ENCODE results near the gene ITGA1.
A peak's percentile ranks its signal among the peaks of the same experiment; 100 is the strongest.

The ITGA1 gene

GRCh38 chr5:53002491-53002890 is 214.8 kb downstream of the ITGA1 start:
- POLR2A ChIA-PET = no interaction called here
- no peaks in the 10 kb centered on the region for H3K9me3 ChIP-seq (ENCODE audit: control insufficient read depth, insufficient read depth, low read depth, low read length)

GRCh38 chr5:53003144-53003543 is 215.4 kb downstream of the ITGA1 start:
- no peaks in the 10 kb centered on the region for H3K36me3 ChIP-seq (ENCODE audit: control insufficient read depth in 2 of 2, insufficient read depth in 1 of 2, low read length in 2 of 2)
- no peak overlapping the region for H3K27ac ChIP-seq (ENCODE audit: extremely low read depth, low read depth, low read length)
- CTCF ChIA-PET = interaction anchor here (0.7 kb wide), 1 partner anchor 29 kb away, joined by 3 read pairs; no protein-coding TSS in a partner anchor
- no peaks in the 10 kb centered on the region for H3K9me3 ChIP-seq (ENCODE audit: control insufficient read depth, insufficient read depth, low read depth, low read length)
- TF ChIP-seq ZNF830 (tag by site-specific recombination; IDR thresholded peaks at IDR 0.05; ENCODE audit: low read depth) (no peak), ZNF132 (tag by site-specific recombination; IDR thresholded peaks at IDR 0.05; ENCODE audit: borderline replicate concordance) (no peak), ZBTB17 (tag by site-specific recombination; IDR thresholded peaks at IDR 0.05) (no peak), GLI4 (tag by site-specific recombination; IDR thresholded peaks at IDR 0.05) (no peak)
- H3K4me1 ChIP-seq (ENCODE audit: control insufficient read depth, insufficient read depth, low read length) = peaks cover 11% of the 10 kb centered on the region
- no peak overlapping the region for H3K4me3 ChIP-seq (ENCODE audit: low read depth, low read length)
- POLR2A ChIA-PET = no interaction called here

More at GRCh38 chr5:53002491-53002890, 214.8 kb downstream of the ITGA1 start:
- TF ChIP-seq ZNF645 (tag by site-specific recombination; IDR thresholded peaks at IDR 0.05) = no peak
- peak; percentile 35; the same call in 1 of the 2 replicates for TF ChIP-seq PRDM10 (tag by site-specific recombination; IDR thresholded peaks at IDR 0.05)
- Histone ChIP-seq H3K4me3 (ENCODE audit: low read depth, low read length) (no peak overlapping the region), H3K4me1 (ENCODE audit: control insufficient read depth, insufficient read depth, low read length) (peaks cover 6% of the 10 kb centered on the region), H3K36me3 (ENCODE audit: control insufficient read depth in 2 of 2, insufficient read depth in 1 of 2, low read length in 2 of 2) (no peaks in the 10 kb centered on the region), H3K27ac (ENCODE audit: extremely low read depth, low read depth, low read length) (no peak overlapping the region)
- CTCF ChIA-PET = interaction anchor here (0.7 kb wide), 1 partner anchor 30 kb away, joined by 3 read pairs; no protein-coding TSS in a partner anchor

- no peak overlapping the region for H3K27ac ChIP-seq (ENCODE audit: extremely low read depth, low read depth, low read length)
- H3K4me3 ChIP-seq (ENCODE audit: low read depth, low read length) = no peak overlapping the region
- H3K9me3 ChIP-seq (ENCODE audit: control insufficient read depth, insufficient read depth, low read depth, low read length) = no peaks in the 10 kb centered on the region
- ChIA-PET POLR2A (no interaction called here), CTCF (interaction anchor here (0.9 to 1.7 kb wide), 2 partner anchors 58 to 90 kb away, joined by 3 to 7 read pairs; no protein-coding TSS in a partner anchor)
- H3K36me3 ChIP-seq (ENCODE audit: control insufficient read depth in 2 of 2, insufficient read depth in 1 of 2, low read length in 2 of 2) = no peaks in the 10 kb centered on the region
- H3K4me1 ChIP-seq (ENCODE audit: control insufficient read depth, insufficient read depth, low read length) = peaks cover 19% of the 10 kb centered on the region
- peak; percentile 96 for TF ChIP-seq PRDM1 (tag by site-specific recombination; IDR thresholded peaks at IDR 0.05)
- peak; percentile 58 for TF ChIP-seq ZNF335 (tag by site-specific recombination; conservative IDR thresholded peaks at IDR 0.05)
- TF ChIP-seq ZNF692 (tag by site-specific recombination; IDR thresholded peaks at IDR 0.05) = no peak
Observed at GRCh38 chr5:53006911-53007890, 219.5 kb downstream of the ITGA1 start.
